ENCODE data around the gene TGFA. TPM values are rescaled to one million over a fixed set of nuclear protein-coding genes. Genes with fewer than 3 reads are reported as not detected.

TGFA gene
- total RNA-seq, 2 experiments from 2014 or later = 0.47 to 0.88 TPM

GRCh38 chr2:70546885-70547284 is 6.7 kb downstream of the TGFA start:
- Histone ChIP-seq H3K27ac (ENCODE audit: low read depth in 1 of 2, low read length in 2 of 2) (no peak overlapping the region), H3K36me3 (ENCODE audit: insufficient read depth, low read length) (no peaks in the 10 kb centered on the region), H3K9me3 (ENCODE audit: control insufficient read depth in 1 of 2, insufficient read depth in 1 of 2, low read length in 2 of 2) (no peaks in the 10 kb centered on the region), H3K27me3 (ENCODE audit: control insufficient read depth in 1 of 2, insufficient read depth in 2 of 2, low read length in 2 of 2) (no peaks in the 10 kb centered on the region), H3K4me3 (ENCODE audit: low read length) (no peak overlapping the region), H3K4me1 (ENCODE audit: insufficient read depth, low read length) (no peaks in the 10 kb centered on the region)
- intact Hi-C loops (cut with DNase I, micrococcal nuclease) = no loop called here
- ATAC-seq (ENCODE audit: poor library complexity) (no peak), DNase-seq (no peak)
- TF ChIP-seq, protein P1, sequence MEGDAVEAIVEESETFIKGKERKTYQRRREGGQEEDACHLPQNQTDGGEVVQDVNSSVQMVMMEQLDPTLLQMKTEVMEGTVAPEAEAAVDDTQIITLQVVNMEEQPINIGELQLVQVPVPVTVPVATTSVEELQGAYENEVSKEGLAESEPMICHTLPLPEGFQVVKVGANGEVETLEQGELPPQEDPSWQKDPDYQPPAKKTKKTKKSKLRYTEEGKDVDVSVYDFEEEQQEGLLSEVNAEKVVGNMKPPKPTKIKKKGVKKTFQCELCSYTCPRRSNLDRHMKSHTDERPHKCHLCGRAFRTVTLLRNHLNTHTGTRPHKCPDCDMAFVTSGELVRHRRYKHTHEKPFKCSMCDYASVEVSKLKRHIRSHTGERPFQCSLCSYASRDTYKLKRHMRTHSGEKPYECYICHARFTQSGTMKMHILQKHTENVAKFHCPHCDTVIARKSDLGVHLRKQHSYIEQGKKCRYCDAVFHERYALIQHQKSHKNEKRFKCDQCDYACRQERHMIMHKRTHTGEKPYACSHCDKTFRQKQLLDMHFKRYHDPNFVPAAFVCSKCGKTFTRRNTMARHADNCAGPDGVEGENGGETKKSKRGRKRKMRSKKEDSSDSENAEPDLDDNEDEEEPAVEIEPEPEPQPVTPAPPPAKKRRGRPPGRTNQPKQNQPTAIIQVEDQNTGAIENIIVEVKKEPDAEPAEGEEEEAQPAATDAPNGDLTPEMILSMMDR (IDR thresholded peaks at IDR 0.05) = no peak
- no peaks in the 10 kb centered on the region for H3K27me3 Mint-ChIP-seq
- H3K4me3 Mint-ChIP-seq = no peak overlapping the region
- no peaks in the 10 kb centered on the region for H3K36me3 Mint-ChIP-seq (ENCODE audit: low read depth)
- no peaks in the 10 kb centered on the region for H3K9me3 Mint-ChIP-seq
- H3K4me1 Mint-ChIP-seq (ENCODE audit: low read depth) = peaks cover 6% of the 10 kb centered on the region
- CTCF ChIA-PET = interaction anchor here (1.1 kb wide), 1 partner anchor 11 kb away, joined by 3 read pairs; no protein-coding TSS in a partner anchor
- POLR2A ChIA-PET = no interaction called here
- H3K27ac Mint-ChIP-seq = no peak overlapping the region

DNA sequence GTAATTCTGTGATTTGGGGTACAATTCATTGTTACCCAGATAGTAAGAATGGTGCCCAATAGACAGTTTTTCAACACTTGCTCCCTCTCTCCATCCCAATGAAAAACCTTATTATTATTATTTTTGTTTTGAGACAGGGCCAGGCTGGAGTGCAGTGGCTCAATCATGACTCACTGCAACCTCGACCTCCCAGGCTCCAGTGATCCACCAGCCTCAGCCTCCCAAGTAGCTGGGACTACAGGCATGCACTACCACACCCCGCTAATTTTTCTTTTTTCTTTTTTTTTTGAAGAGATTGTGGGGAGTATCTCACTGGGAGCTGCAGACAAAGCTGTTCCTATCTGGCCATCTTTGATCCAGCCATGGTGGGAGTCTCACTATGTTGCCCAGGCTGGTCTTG is 7.2 kb downstream of the TGFA start:
- H3K36me3 ChIP-seq (ENCODE audit: insufficient read depth, low read length) = no peaks in the 10 kb centered on the region
- ATAC-seq (ENCODE audit: poor library complexity) (no peak), DNase-seq (no peak)
- TF ChIP-seq, protein P1 (IDR thresholded peaks at IDR 0.05) = no peak
- no peaks in the 10 kb centered on the region for H3K36me3 Mint-ChIP-seq (ENCODE audit: low read depth)
- H3K9me3 Mint-ChIP-seq = no peaks in the 10 kb centered on the region
- H3K27ac ChIP-seq (ENCODE audit: low read depth in 1 of 2, low read length in 2 of 2) = no peak overlapping the region
- H3K4me1 ChIP-seq (ENCODE audit: insufficient read depth, low read length) = no peaks in the 10 kb centered on the region
- intact Hi-C loops (cut with DNase I, micrococcal nuclease) = no loop called here
- ChIA-PET CTCF (interaction anchor here (1.1 kb wide), 1 partner anchor 11 kb away, joined by 3 read pairs; no protein-coding TSS in a partner anchor), POLR2A (no interaction called here)
- H3K27me3 ChIP-seq (ENCODE audit: control insufficient read depth in 1 of 2, insufficient read depth in 2 of 2, low read length in 2 of 2) = no peaks in the 10 kb centered on the region
- H3K4me3 Mint-ChIP-seq = no peak overlapping the region
- H3K4me3 ChIP-seq (ENCODE audit: low read length) = no peak overlapping the region
- H3K4me1 Mint-ChIP-seq (ENCODE audit: low read depth) = peaks cover under 1% of the 10 kb centered on the region
- H3K27ac Mint-ChIP-seq = no peak overlapping the region
- no peaks in the 10 kb centered on the region for H3K27me3 Mint-ChIP-seq
- H3K9me3 ChIP-seq (ENCODE audit: control insufficient read depth in 1 of 2, insufficient read depth in 1 of 2, low read length in 2 of 2) = no peaks in the 10 kb centered on the region

DNA sequence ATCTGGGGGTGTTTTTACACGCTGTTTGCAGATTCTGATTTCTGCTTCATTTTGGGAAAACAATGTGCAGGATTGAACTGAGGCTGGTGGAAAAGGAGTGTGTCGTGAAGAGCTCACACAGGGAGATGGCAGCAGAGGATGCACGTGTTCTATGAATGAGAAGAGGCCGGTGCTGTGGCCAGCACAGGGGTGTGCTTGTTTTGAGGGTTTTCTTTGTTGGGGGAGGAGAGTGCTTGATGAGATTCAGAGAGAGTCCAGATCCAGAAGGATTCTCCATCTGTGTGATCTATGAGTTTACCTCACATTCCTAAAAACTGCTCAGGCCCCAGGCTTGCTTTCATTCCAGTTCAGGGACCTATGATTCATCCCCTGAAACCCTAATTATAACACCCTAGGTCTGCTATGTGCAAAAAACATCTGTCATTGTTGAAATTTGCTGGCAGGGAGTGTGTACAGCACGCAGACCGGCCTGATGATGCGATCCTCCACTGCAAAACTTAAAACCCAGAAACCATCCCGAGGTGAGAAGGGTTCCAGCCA is 12.1 kb downstream of the TGFA start:
- ATAC-seq (ENCODE audit: poor library complexity) = no peak
- no peaks in the 10 kb centered on the region for H3K9me3 Mint-ChIP-seq
- intact Hi-C loops (cut with DNase I, micrococcal nuclease) = no loop called here
- ChIA-PET POLR2A (no interaction called here), CTCF (no interaction called here)
- no peak for DNase-seq
- no peaks in the 10 kb centered on the region for H3K36me3 Mint-ChIP-seq (ENCODE audit: low read depth)
- no peak overlapping the region for H3K27ac ChIP-seq (ENCODE audit: low read depth in 1 of 2, low read length in 2 of 2)
- TF ChIP-seq, protein P1 (IDR thresholded peaks at IDR 0.05) = no peak
- H3K27ac Mint-ChIP-seq = no peak overlapping the region
- no peaks in the 10 kb centered on the region for H3K9me3 ChIP-seq (ENCODE audit: control insufficient read depth in 1 of 2, insufficient read depth in 1 of 2, low read length in 2 of 2)
- H3K27me3 ChIP-seq (ENCODE audit: control insufficient read depth in 1 of 2, insufficient read depth in 2 of 2, low read length in 2 of 2) = no peaks in the 10 kb centered on the region
- no peaks in the 10 kb centered on the region for H3K27me3 Mint-ChIP-seq
- H3K4me3 ChIP-seq (ENCODE audit: low read length) = no peak overlapping the region
- no peaks in the 10 kb centered on the region for H3K36me3 ChIP-seq (ENCODE audit: insufficient read depth, low read length)
- no peak overlapping the region for H3K4me3 Mint-ChIP-seq
- no peaks in the 10 kb centered on the region for H3K4me1 ChIP-seq (ENCODE audit: insufficient read depth, low read length)
- H3K4me1 Mint-ChIP-seq (ENCODE audit: low read depth) = peaks cover 10% of the 10 kb centered on the region
